MM.1S (cell line): Measurements from ENCODE around the gene MEIOSIN.

ENCODE experiments used
- DNase-seq: peaks from one replicate; pipeline ENCODE4 v3.0.0-alpha.2; 2015
- H2AFZ ChIP-seq: fragments of 300-600 bp; sonication (generic); 2 replicates; pipeline ENCODE4 v1.6.0; 2016; ENCODE audit warnings: antibody characterized with exemption, low read length
- H3F3A ChIP-seq: fragments of 300-600 bp; sonication (generic); 2 replicates; pipeline ENCODE4 v1.6.1; 2016; ENCODE audit warnings: mild to moderate bottlenecking, antibody characterized with exemption, low read length, moderate library complexity, mixed read lengths; ENCODE audit not compliant: insufficient read depth
- H3K27ac ChIP-seq: fragments of 300-600 bp; sonication (generic); 2 replicates; pipeline ENCODE4 v1.5.1; 2016; ENCODE audit warnings: mild to moderate bottlenecking, low read length
- H3K27me3 ChIP-seq: fragments of 300-600 bp; sonication (generic); replicated peaks from 2 replicates; pipeline ENCODE4 v1.6.0; 2016; ENCODE audit warnings: low read length; ENCODE audit not compliant: insufficient read depth
- H3K36me3 ChIP-seq: fragments of 300-600 bp; sonication (generic); replicated peaks from 2 replicates; pipeline ENCODE4 v1.6.1; 2016; ENCODE audit warnings: mild to moderate bottlenecking, low read length, mixed read lengths; ENCODE audit not compliant: insufficient read depth
- H3K4me1 ChIP-seq: fragments of 300-600 bp; sonication (generic); 2 replicates; pipeline ENCODE4 v1.6.1; 2016; ENCODE audit warnings: low read length, mixed read lengths
- H3K4me2 ChIP-seq: fragments of 300-600 bp; sonication (generic); 2 replicates; pipeline ENCODE4 v1.6.0; 2016; ENCODE audit warnings: low read depth, low read length
- H3K4me3 ChIP-seq: fragments of 300-600 bp; sonication (generic); 2 replicates; pipeline ENCODE4 v1.5.1; 2016; ENCODE audit warnings: low read length, mixed read lengths
- H3K79me2 ChIP-seq: fragments of 300-600 bp; sonication (generic); 2 replicates; pipeline ENCODE4 v1.6.1; 2016; ENCODE audit warnings: mixed run types, low read length, mixed read lengths
- H3K9ac ChIP-seq: fragments of 300-600 bp; sonication (generic); 2 replicates; pipeline ENCODE4 v1.6.1; 2016; ENCODE audit warnings: low read length, mixed read lengths
- H3K9me2 ChIP-seq: fragments of 300-600 bp; sonication (generic); replicated peaks from 2 replicates; pipeline ENCODE4 v1.6.1; 2016; ENCODE audit warnings: mild to moderate bottlenecking, low read length, mixed read lengths; ENCODE audit not compliant: insufficient read depth
- H3K9me3 ChIP-seq: fragments of 300-600 bp; sonication (generic); replicated peaks from 2 replicates; pipeline ENCODE4 v1.6.1; 2016; ENCODE audit warnings: mild to moderate bottlenecking, low read length, mixed read lengths; ENCODE audit not compliant: insufficient read depth
- H4K20me1 ChIP-seq: fragments of 300-600 bp; sonication (generic); 2 replicates; pipeline ENCODE4 v1.6.1; 2016; ENCODE audit warnings: mild to moderate bottlenecking, low read length, moderate library complexity, mixed read lengths; ENCODE audit not compliant: insufficient read depth
- EZH2 ChIP-seq: fragments of 300-600 bp; sonication (generic); optimal IDR thresholded peaks from 2 replicates; pipeline ENCODE3; 2017; ENCODE audit warnings: low read depth, mild to moderate bottlenecking, antibody characterized with exemption, low read length, mixed read lengths
- EZH2phosphoT487 ChIP-seq: fragments of 300-600 bp; sonication (generic); IDR thresholded peaks from 2 replicates; pipeline ENCODE4 v1.6.1; 2018; ENCODE audit warnings: antibody characterized with exemption, low read length
- TF ChIP-seq, protein P1 (sequence below): fragments of 300-600 bp; sonication (generic); IDR thresholded peaks from 2 replicates; pipeline ENCODE4 v1.5.1; 2016; ENCODE audit warnings: antibody characterized with exemption, low read length, mixed read lengths

MEIOSIN gene

DNA sequence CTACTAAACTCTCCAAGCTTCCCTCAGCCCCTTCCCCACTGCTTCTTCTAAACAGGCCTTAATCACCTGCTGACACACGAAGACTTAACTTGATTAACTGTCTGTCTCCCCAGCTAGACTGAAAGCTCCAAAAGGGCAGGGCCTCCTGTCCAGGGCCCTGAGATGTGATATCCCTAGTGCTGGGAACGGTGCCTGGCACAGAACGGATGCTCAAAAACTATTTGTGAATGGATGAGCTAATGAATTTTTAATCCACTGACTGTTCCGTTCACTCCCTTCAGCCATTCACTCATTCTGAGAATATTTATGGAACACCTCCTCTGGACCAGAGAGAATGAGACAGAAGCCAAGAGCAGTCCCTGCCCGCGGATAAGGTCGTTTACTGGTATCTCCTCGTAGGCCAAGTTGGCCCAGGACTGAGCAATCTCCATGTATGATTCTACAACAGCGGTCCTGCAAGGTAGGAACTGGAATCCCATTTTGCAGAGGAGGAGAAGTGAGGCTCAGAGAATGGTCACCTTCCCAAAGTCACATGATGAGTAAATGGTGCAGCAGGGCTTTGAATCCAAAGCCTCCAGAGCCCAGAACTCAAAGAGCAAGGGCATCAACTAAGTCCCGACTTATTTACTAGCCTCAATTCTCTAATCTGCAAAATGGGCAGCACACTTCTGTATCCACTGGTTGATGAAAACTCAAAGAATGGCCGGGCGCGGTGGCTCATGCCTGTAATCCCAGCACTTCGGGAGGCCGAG, 56.0 kb downstream of the MEIOSIN start:
- H2AFZ ChIP-seq: no peak overlapping the region
- H3K9ac ChIP-seq: no peak overlapping the region
- H3K4me1 ChIP-seq: peaks cover 15% of the 10 kb centered on the region
- no peaks in the 10 kb centered on the region for H3K9me2 ChIP-seq
- TF ChIP-seq, protein P1, sequence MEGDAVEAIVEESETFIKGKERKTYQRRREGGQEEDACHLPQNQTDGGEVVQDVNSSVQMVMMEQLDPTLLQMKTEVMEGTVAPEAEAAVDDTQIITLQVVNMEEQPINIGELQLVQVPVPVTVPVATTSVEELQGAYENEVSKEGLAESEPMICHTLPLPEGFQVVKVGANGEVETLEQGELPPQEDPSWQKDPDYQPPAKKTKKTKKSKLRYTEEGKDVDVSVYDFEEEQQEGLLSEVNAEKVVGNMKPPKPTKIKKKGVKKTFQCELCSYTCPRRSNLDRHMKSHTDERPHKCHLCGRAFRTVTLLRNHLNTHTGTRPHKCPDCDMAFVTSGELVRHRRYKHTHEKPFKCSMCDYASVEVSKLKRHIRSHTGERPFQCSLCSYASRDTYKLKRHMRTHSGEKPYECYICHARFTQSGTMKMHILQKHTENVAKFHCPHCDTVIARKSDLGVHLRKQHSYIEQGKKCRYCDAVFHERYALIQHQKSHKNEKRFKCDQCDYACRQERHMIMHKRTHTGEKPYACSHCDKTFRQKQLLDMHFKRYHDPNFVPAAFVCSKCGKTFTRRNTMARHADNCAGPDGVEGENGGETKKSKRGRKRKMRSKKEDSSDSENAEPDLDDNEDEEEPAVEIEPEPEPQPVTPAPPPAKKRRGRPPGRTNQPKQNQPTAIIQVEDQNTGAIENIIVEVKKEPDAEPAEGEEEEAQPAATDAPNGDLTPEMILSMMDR: no peak
- no peak for TF ChIP-seq EZH2phosphoT487
- TF ChIP-seq EZH2: no peak
- H4K20me1 ChIP-seq: no peaks in the 10 kb centered on the region
- 0 out of 2 replicates have a peak, but pooled peaks cover 3% of the 10 kb centered on the region for H3K36me3 ChIP-seq
- H3K27ac ChIP-seq: no peak overlapping the region
- H3K4me2 ChIP-seq: no peak overlapping the region
- H3K4me3 ChIP-seq: no peak overlapping the region
- peaks cover 23% of the 10 kb centered on the region for H3K79me2 ChIP-seq
- H3F3A ChIP-seq: no peaks in the 10 kb centered on the region
- no peaks in the 10 kb centered on the region for H3K9me3 ChIP-seq
- H3K27me3 ChIP-seq: no peaks in the 10 kb centered on the region
- no peak for DNase-seq

DNA sequence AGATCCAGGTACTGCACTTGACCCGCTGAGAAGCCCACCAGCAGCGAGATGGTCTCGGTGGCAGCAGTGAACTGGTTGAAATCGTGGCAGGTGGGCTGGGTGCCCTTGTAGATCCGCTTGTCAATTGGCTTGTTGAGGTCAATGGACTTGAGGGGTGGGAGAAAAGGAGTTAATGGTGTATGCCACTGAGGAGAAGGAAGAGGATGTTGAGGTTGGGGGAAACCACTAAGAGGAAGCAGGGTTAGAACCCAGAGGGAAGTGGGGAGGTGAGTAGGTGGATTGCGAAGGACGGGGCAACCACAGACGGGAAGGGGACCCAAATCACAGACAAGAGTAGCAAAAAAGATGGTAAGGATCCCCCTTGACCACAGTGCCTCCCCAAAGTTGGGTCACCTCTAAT, 57.7 kb downstream of the MEIOSIN start:
- no peak overlapping the region for H3K4me2 ChIP-seq
- no peak overlapping the region for H3K9ac ChIP-seq
- H3K27me3 ChIP-seq: no peaks in the 10 kb centered on the region
- H3K36me3 ChIP-seq: 0 out of 2 replicates have a peak, but pooled peaks cover 3% of the 10 kb centered on the region
- no peaks in the 10 kb centered on the region for H3F3A ChIP-seq
- TF ChIP-seq EZH2 (no peak), EZH2phosphoT487 (no peak)
- TF ChIP-seq, protein P1: no peak
- H3K4me1 ChIP-seq: peaks cover 15% of the 10 kb centered on the region
- no peak overlapping the region for H3K27ac ChIP-seq
- no peak overlapping the region for H3K4me3 ChIP-seq
- no peak overlapping the region for H2AFZ ChIP-seq
- no peaks in the 10 kb centered on the region for H3K9me3 ChIP-seq
- H3K79me2 ChIP-seq: peaks cover 23% of the 10 kb centered on the region
- H4K20me1 ChIP-seq: no peaks in the 10 kb centered on the region
- no peak for DNase-seq
- no peaks in the 10 kb centered on the region for H3K9me2 ChIP-seq

DNA sequence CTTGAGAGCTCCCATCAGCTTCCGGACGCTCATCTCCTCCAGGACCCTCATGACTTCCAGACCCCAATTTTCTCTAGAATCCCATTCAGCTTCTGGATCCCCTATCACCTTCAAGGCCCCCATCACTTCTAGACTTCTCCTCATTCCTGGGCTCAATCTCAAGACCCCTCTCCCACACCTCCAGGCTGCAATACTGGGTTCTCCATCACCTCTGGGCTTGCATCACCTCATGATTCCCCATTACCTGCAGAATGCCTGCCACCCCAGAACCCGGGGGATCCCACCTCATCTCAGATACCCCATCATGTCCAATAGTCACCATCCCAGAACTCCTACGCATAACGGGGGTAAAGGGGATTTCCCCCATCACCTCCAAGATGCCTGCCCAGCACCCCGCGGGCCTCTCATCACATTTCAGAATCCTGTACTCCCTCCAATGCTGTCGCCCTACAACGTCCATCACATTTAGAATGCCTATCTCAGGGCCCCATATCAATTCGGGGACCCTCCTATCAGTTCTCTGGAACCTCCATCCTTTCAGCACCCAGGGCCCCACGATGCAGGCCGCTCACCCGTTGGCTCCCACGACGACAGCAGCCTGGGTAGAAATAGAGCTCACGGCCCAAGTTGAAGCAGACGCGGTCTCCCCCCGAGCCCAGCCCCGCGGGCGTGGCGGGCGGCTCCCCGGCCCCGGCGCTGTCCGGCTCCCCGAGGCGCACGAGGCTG, 58.7 kb downstream of the MEIOSIN start:
- Histone ChIP-seq H3K79me2 (peaks cover 23% of the 10 kb centered on the region), H3K9me2 (no peaks in the 10 kb centered on the region), H2AFZ (peak overlapping the region; percentile 51; the same call in 1 of the 2 replicates), H3K4me1 (peaks cover 15% of the 10 kb centered on the region), H3K27me3 (no peaks in the 10 kb centered on the region), H3K4me3 (peak overlapping the region; percentile 99), H4K20me1 (no peaks in the 10 kb centered on the region), H3K9ac (peak overlapping the region; percentile 88), H3K36me3 (0 out of 2 replicates have a peak, but pooled peaks cover 3% of the 10 kb centered on the region), H3K27ac (no peak overlapping the region), H3F3A (no peaks in the 10 kb centered on the region), H3K9me3 (no peaks in the 10 kb centered on the region), H3K4me2 (peak overlapping the region; percentile 96)
- TF ChIP-seq EZH2phosphoT487 (no peak), EZH2 (no peak)
- TF ChIP-seq, protein P1: no peak
- DNase-seq: no peak
